ENCODE data around the gene ARHGEF9.

DNA sequence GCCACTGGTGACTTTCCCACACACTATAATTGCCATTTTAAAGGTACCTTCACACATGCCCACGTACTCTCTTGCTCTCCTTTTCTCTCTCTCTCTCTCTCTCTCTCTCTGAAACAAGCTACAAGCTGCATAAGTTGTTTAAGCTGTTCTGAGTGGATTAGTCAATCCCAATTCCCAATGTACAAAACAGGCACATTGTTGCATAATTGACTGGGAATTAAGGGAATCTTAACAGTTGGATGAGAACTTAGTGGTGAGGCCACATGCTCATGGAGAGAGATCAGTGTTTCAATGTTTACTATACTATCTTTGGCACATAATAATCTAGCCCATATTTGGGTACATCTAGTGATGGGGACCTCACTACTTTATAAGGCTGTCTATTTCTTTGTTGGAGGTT is 123.3 kb downstream of the ARHGEF9 start:
- TF ChIP-seq, protein P1, sequence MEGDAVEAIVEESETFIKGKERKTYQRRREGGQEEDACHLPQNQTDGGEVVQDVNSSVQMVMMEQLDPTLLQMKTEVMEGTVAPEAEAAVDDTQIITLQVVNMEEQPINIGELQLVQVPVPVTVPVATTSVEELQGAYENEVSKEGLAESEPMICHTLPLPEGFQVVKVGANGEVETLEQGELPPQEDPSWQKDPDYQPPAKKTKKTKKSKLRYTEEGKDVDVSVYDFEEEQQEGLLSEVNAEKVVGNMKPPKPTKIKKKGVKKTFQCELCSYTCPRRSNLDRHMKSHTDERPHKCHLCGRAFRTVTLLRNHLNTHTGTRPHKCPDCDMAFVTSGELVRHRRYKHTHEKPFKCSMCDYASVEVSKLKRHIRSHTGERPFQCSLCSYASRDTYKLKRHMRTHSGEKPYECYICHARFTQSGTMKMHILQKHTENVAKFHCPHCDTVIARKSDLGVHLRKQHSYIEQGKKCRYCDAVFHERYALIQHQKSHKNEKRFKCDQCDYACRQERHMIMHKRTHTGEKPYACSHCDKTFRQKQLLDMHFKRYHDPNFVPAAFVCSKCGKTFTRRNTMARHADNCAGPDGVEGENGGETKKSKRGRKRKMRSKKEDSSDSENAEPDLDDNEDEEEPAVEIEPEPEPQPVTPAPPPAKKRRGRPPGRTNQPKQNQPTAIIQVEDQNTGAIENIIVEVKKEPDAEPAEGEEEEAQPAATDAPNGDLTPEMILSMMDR (optimal IDR thresholded peaks at IDR 0.05 in 1 of 3, IDR thresholded peaks at IDR 0.05 in 1 of 3, conservative IDR thresholded peaks at IDR 0.05 in 1 of 3; ENCODE audit: extremely low read depth in 1 of 3, insufficient read depth in 2 of 3, low read length in 3 of 3): no peak
- no peak for TF ChIP-seq EZH2 (IDR thresholded peaks at IDR 0.05; ENCODE audit: low read length)

All from keratinocyte (primary cell).